Mammary epithelial cell (primary cell): ENCODE results near the gene DNAH3.
"Not testable (repeated sequence)": the region's sequence is repeated elsewhere in the genome, so short reads cannot be mapped to it uniquely, and the experiment has no call there.

Experiments used
- EZH2 ChIP-seq: IDR thresholded peaks from 2 replicates; pipeline ENCODE4 v1.6.1; 2012; ENCODE audit warnings: low read length, inconsistent platforms, borderline replicate concordance
- TF ChIP-seq, protein P1 (sequence below), 2 donors: IDR thresholded peaks in 1 of 2; conservative IDR thresholded peaks in 1 of 2; 2 replicates each; pipeline ENCODE4 v1.5.1; 2011 to 2012; ENCODE audit warnings: inconsistent platforms in 2 of 2, low read length in 2 of 2, mild to moderate bottlenecking in 2 of 2, control low read depth in 1 of 2, low read depth in 1 of 2; ENCODE audit not compliant: insufficient read depth in 1 of 2; ENCODE audit errors: extremely low read depth in 1 of 2

DNA sequence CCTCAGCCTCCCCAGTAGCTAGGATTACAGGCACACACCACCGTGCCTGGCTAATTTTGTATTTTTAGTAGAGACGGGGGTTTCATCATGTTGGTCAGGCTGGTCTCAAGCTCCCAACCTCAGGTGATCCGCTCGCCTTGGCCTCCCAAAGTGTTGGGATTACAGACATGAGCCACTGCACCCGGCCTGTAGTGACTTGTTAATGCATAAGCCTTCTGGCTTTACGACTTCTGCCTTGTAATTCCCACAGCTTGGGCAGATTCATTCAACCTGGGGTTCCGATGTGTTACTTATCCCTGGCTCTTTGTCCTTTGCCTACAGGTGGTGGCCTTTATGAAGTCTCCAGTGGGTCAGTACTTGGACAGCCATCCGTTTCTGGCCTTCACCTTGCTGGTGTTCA is 19.5 kb upstream of the DNAH3 start:
- TF ChIP-seq, protein P1, sequence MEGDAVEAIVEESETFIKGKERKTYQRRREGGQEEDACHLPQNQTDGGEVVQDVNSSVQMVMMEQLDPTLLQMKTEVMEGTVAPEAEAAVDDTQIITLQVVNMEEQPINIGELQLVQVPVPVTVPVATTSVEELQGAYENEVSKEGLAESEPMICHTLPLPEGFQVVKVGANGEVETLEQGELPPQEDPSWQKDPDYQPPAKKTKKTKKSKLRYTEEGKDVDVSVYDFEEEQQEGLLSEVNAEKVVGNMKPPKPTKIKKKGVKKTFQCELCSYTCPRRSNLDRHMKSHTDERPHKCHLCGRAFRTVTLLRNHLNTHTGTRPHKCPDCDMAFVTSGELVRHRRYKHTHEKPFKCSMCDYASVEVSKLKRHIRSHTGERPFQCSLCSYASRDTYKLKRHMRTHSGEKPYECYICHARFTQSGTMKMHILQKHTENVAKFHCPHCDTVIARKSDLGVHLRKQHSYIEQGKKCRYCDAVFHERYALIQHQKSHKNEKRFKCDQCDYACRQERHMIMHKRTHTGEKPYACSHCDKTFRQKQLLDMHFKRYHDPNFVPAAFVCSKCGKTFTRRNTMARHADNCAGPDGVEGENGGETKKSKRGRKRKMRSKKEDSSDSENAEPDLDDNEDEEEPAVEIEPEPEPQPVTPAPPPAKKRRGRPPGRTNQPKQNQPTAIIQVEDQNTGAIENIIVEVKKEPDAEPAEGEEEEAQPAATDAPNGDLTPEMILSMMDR (conservative IDR thresholded peaks at IDR 0.05 in 1 of 2, IDR thresholded peaks at IDR 0.05 in 1 of 2; ENCODE audit: extremely low read depth in 1 of 2, insufficient read depth in 1 of 2, low read depth in 1 of 2, low read length in 2 of 2), result not testable (repeated sequence)
- TF ChIP-seq EZH2, result not testable (repeated sequence)
